Smooth muscle cell of the brain vasculature (primary cell): ENCODE measurements around the gene ZNF81.
"Not testable (repeated sequence)": the region's sequence is repeated elsewhere in the genome, so short reads cannot be mapped to it uniquely, and the experiment has no call there.

Source experiments
- DNase-seq: peaks from one replicate; pipeline ENCODE4 v3.0.0-alpha.2; 2012; ENCODE audit warnings: low read depth, low spot score

Gene ZNF81

DNA sequence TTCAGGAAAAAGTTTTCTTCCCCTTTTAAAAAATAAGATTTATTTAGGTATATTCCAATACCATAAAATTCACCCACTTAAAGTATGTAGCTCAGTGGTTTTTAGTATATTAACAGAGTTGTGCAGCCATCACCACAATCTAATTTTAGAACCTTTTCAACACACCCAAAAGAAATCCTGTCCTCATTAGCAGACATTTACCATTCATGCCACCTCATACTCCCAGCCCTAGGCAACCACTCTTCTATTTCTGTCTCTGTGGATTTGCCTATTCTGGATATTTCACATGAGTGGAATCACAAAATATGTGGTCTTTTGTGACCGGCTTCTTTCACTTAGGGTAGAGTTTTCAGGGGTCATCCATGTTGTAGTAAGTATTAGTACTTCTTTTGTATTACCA, 7.4 kb downstream of the ZNF81 start:
- DNase-seq: no peak

- no peak for DNase-seq
These were observed 9.3 kb downstream of the ZNF81 start for GRCh38 chrX:47846040-47846439.

GRCh38 chrX:47849778-47850177, 13.1 kb downstream of the ZNF81 start:
- DNase-seq: no peak

DNA sequence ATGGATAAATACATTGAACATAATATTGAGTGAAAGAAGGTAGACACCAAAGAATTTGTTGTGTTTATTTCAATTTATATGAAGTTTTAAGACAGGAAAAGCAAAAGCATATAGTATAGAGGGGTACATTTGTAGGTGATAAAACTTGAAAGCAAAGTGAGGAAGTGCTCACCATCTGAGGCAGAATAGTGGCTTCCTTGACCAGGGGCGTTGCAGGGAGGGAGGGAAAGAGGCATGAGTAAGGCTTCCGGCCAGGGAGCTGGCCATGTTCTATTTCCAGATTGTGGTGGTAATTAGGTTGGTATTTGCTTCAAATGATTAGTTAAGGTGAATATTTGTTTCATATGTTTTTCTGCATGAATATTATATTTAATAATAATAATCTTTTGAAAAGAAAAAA, 13.7 kb downstream of the ZNF81 start:
- not testable (repeated sequence) for DNase-seq

GRCh38 chrX:47850901-47851300, 14.2 kb downstream of the ZNF81 start:
- no peak for DNase-seq

DNA sequence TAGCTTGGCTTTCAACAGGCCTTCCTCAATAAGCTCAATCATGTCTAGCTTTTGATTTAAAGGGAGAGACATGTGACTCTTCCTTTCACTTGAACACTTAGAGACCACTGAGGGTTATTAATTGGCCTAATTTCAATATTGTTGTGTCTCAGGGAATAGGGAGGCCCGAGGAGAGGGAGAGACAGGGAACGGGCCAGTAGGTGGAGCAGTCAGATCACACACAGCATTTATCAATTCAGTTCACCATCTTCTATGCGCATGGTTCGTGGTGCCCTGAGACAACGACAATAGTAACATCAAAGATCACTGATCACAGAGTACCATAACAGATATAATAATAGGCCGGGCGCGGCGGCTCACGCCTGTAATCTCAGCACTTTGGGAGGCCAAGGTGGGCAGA, 17.8 kb downstream of the ZNF81 start:
- DNase-seq: no peak

- no peak for DNase-seq
These were observed 23.0 kb downstream of the ZNF81 start for GRCh38 chrX:47859686-47860085.

DNA sequence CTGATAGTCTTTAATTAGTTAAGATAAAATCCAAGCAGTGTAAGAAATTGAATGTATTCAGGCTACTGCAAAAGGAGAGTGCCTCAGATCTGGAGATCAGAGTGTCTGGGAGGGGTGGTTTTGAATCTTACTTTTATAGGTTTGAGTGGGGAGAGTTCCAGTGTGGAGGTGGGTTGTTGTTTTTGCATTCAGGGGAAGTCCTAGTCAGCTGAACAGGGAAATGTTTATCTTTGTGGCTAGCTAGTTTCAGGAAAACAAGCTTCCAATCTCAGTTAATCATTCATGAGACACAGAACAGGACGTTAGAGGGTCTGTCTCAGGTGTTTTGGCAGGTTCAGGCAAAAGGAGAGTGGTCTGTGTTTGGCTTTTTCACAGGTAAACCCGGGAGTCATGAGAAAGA, 26.0 kb downstream of the ZNF81 start:
- no peak for DNase-seq

- no peak for DNase-seq
These were observed 26.5 kb downstream of the ZNF81 start for GRCh38 chrX:47863187-47863586.

DNA sequence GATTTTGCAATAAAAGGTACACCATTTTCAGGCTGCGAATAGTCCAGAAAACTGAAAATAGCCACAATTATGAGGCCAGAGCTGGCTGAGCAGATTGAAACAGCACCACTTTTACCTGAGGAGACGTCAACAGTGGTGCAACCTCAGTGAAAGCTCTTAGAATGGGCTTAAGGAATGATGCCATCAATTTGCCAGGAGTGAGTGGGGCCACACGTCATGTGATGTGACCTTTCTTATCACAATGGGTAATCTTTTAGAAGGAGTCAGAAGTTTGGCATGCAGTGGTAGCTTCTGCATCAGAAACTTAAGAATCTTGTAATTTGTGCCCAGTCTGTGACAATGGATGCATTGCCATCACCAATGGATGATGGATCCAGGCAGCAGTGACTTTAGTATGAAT, 27.6 kb downstream of the ZNF81 start:
- DNase-seq: no peak

GRCh38 chrX:47864785-47865184, 28.1 kb downstream of the ZNF81 start:
- no peak for DNase-seq

DNA sequence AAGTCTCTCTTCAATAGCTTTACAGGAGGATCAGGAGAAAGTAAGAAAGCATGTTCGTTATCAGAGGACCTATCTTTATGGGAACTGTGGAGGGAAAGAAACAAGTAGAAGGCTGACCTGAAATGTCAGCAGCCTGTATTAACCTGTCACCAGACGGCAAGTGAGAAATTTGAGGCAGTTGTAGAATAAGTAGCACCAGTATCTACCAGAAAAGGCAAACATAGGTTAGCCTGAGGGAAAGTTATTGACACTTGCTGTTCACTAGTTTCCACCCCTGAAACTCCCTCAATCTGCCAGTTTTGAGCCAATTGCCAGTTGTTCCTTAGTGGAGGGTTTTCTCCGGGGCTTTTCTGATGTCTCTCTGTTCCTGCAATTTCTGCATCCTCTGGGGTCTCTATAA, 36.4 kb downstream of the ZNF81 start:
- DNase-seq: no peak

DNA sequence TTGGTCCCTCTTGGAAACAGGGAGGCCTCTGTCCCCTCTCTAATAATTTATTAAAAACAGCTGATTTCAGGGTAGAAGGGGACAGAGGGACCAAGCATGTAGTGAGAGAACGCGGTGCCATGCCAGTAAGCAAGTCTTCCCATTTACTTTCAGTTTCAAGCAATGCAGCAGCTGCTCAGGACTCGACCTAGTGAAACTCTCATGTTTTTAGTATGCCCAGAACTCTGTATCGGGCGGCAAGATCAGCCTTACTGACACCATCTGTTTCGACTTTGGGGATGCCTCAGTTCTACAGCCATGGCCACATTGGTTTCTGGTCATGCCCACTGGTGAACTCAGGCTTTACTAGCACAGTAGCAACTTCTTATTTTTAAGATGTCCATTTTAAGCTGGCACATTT, 40.6 kb downstream of the ZNF81 start:
- DNase-seq: no peak

- no peak for DNase-seq
These were observed 41.5 kb downstream of the ZNF81 start for GRCh38 chrX:47878198-47878597.

DNA sequence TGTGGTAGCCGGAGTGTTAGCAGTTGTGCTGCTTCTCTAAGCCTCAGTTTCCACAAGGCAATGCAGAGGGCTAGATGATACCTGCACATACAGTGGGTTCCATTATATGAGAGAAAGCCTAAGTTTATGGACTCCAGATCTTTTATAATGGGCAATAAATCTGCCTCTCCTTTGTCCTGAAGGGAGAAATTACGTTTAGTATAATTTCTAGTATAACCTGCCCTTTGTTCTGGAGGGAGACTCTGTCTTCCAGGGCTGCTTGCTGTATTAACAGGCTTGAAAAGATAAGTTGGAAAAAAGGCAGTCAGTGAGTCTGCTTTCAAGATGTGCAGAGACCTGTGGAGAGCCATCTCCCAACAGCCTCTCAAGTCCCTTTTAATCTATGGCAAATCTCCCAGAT, 42.8 kb downstream of the ZNF81 start:
- no peak for DNase-seq

DNA sequence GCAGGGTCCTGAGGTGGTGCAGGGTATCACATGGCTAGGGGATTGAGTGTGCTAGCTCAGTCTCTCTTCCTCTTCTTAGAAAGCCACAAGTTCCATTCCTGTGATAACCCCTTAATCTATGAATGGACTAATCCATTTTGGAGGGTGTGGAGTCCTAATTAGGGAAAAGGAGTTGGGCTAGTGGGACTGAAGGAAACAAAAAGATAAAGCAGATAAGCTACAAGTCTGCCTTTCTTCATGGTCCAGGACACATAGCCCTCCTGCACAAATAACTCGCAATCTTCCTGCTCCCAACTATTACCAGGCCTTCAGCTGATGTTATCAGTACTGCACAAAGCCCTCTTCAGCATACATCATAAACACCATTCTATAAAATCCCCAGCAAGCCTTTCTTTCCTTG, 44.2 kb downstream of the ZNF81 start:
- no peak for DNase-seq

GRCh38 chrX:47885501-47885900, 48.8 kb downstream of the ZNF81 start:
- DNase-seq: no peak

DNA sequence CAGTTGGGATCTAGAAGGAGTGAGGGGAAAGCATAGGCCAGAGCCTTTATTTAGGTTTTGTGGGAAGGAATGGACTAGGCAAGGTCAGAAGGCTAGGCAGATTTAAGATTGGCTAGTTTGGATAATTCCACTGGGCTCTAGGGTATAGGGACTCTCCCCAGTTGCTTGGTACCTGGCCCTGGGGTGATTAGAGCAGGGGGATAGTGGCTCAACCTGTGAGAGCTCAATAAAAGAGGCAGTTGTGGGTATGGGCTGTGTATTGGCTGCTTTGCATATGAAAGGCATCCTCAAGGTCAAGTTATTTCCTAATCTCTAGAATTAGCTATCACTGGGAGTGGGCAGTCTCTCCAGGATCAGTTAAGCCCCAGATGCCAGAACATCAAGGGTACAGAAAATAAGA, 61.3 kb downstream of the ZNF81 start:
- no peak for DNase-seq

- no peak for DNase-seq
These were observed 64.1 kb downstream of the ZNF81 start for GRCh38 chrX:47900833-47901232.

GRCh38 chrX:47902161-47902560, 65.5 kb downstream of the ZNF81 start:
- no peak for DNase-seq

DNA sequence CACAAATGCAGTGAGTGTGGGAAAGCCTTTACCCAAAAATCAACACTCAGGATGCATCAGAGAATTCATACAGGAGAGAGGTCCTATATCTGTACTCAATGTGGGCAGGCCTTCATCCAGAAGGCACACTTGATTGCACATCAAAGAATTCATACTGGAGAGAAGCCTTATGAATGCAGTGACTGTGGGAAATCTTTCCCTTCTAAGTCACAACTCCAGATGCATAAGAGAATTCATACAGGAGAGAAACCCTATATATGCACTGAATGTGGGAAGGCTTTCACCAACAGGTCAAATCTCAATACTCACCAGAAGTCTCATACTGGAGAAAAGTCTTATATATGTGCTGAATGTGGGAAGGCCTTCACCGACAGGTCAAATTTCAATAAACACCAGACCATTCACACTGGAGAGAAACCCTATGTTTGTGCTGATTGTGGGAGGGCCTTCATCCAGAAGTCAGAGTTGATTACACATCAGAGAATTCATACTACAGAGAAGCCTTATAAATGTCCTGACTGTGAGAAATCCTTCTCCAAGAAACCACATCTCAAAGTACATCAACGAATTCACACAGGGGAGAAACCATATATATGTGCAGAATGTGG, 79.3 kb downstream of the ZNF81 start:
- no peak for DNase-seq

DNA sequence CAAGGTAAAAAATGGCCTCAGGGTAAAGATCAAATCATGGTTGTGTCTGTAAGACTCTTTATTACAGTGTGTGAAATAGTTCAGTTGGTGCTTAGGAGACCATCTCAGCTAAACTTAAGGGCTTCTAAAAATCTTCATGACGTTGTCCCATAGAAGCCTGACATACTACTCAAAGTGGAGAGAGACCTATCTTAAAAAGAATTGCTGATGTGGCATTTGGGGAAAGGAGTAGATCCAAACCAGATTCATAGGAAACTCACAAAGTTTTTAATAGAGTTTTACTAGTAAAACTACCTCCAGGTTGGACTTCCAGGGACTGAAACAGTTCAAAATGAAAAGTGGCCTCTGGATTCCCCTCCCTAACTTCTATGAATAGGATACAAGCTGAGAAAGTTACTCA, 81.6 kb downstream of the ZNF81 start:
- no peak for DNase-seq

DNA sequence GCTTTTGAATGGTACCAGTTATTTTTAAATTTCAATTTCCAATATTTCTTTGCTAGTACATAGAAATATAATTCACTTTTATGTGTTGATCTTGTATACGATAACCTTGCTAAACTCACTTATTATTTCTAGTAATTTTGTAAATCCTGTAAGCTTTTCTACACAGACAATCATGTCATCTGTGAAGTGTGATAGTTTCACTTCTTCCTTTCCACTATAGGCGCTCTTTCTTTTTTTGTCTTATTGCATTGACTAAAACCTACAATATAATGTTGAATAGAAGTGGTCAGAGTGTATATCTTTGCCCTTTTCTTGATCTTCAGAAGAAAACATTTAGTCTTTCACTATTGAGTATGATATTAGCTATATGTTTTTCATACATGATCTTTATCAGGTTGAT, 90.5 kb downstream of the ZNF81 start:
- no peak for DNase-seq

GRCh38 chrX:47931970-47932369, 95.3 kb downstream of the ZNF81 start:
- DNase-seq: not testable (repeated sequence)
